RWPE2 (cell line): Measurements from ENCODE around the gene PDE4DIP.
"Not testable (repeated sequence)": the region's sequence is repeated elsewhere in the genome, so short reads cannot be mapped to it uniquely, and the experiment has no call there.

Experiments
- ATAC-seq: fragments of 200-7000 bp; cut with Tn5 transposase; 3 replicates; pipeline ENCODE4 v1.9.1; 2021; ENCODE audit warnings: low read depth
- DNase-seq: peaks from one replicate; pipeline ENCODE4 v3.0.0-alpha.2; 2020; ENCODE audit warnings: low spot score
- H3K27ac ChIP-seq: fragments of 450-650 bp; 2 replicates; pipeline ENCODE4 v1.5.1; 2017; ENCODE audit warnings: mild to moderate bottlenecking; ENCODE audit not compliant: poor library complexity, severe bottlenecking
- H3K27me3 ChIP-seq: fragments of 250-450 bp; sonication (Bioruptor Pico); 2 replicates; pipeline ENCODE4 v1.5.1; 2021; ENCODE audit warnings: mild to moderate bottlenecking, moderate library complexity; ENCODE audit not compliant: insufficient read depth, poor library complexity, severe bottlenecking
- H3K36me3 ChIP-seq: fragments of 250-450 bp; sonication (Bioruptor Pico); 2 replicates; pipeline ENCODE4 v1.5.1; 2020; ENCODE audit warnings: low read depth, mild to moderate bottlenecking, moderate library complexity
- H3K4me1 ChIP-seq: fragments of 250-450 bp; sonication (Bioruptor Pico); 2 replicates; pipeline ENCODE4 v1.5.1; 2021; ENCODE audit warnings: mild to moderate bottlenecking, moderate library complexity; ENCODE audit not compliant: insufficient read depth, poor library complexity, severe bottlenecking
- H3K4me3 ChIP-seq: fragments of 250-450 bp; sonication (Bioruptor Pico); 2 replicates; pipeline ENCODE4 v1.5.1; 2021; ENCODE audit warnings: mild to moderate bottlenecking, moderate library complexity; ENCODE audit not compliant: severe bottlenecking
- H3K9me3 ChIP-seq: fragments of 250-450 bp; sonication (Bioruptor Pico); 2 replicates; pipeline ENCODE4 v1.5.1; 2021; ENCODE audit warnings: mild to moderate bottlenecking, moderate library complexity; ENCODE audit not compliant: severe bottlenecking

The PDE4DIP gene

DNA sequence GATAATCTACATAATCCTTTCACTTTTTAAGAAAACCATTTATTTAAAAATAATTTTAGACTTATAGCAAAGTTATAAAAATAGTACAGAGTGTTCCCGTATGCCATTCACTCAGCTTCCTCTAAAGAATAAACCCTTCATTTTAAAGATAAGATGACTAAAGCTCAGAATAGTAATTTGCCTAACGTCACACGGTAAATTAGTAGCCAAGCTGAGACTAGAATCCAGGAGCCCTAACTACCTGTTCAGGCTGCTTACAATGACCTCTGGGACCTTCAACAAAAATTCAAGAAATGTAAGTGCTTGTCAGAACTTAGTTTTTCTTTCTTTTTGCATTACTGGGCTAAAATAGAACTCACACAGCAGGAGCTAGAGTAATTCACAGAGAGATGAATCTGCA is 56.5 kb downstream of the PDE4DIP start:
- ATAC-seq, result peak; percentile 15
- H3K36me3 ChIP-seq, H3K9me3 ChIP-seq, DNase-seq, H3K27ac ChIP-seq, H3K4me3 ChIP-seq, H3K4me1 ChIP-seq, H3K27me3 ChIP-seq: not testable (repeated sequence)

DNA sequence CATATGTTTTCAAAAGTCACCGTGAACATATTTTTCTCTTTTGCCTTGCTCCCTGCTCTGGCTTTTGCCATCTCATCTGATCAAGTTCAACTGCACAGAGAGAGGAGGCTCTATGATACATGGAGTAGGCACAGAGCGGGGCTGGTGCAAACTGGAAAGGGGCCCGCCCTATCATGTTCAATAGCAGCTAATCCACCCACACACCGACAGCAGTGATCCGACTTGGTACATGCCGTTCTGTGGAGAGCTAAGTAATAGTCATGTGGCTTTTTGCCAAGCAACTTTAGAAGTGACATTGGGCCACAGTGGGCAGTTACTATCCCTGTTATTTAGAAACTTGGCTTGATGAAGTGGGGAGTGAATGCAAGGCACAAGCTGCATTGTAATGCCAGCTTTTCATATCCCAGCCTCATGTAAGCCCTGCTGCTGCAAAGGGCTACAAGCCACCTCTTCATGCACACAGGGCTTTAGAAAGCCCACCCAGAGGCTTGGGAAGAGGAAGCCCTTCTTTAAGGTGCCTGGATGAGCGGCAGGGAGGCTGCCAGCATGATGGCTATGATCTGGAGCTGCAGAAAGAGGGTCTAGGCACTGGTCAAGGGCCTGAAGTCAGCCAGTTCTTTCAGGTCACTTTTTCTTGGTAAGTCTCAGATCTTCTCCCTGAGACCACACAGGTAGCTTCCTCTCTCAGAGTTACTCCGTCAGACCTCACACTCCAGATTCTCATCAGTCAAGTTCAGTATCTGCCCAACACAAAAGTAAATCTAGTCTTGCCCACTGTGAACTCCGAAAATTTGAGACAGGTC is 57.1 kb downstream of the PDE4DIP start:
- not testable (repeated sequence) for H3K9me3 ChIP-seq, H3K27ac ChIP-seq, H3K27me3 ChIP-seq, H3K4me3 ChIP-seq, DNase-seq, H3K36me3 ChIP-seq, H3K4me1 ChIP-seq
- peak; percentile 97 for ATAC-seq

DNA sequence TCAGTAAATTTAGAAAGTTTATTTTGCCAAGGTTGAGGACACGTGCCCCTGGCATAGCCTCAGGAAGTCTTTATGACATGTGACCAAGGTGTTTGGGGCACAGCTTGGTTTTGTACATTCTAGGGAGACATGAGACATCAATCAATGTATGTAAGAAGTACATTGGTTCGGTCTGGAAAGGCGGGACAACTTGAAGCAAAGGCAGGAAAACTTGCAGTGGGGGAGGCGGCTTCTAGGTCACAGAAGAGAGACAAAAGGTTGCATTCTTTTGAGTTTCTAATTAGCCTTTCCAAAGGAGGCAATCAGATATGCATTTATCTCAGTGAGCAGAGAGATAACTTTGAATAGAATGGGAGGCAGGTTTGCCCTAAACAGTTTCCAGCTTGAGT is 57.7 kb downstream of the PDE4DIP start:
- H3K4me3 ChIP-seq, H3K9me3 ChIP-seq, ATAC-seq, DNase-seq, H3K4me1 ChIP-seq, H3K27ac ChIP-seq, H3K27me3 ChIP-seq, H3K36me3 ChIP-seq: not testable (repeated sequence)

DNA sequence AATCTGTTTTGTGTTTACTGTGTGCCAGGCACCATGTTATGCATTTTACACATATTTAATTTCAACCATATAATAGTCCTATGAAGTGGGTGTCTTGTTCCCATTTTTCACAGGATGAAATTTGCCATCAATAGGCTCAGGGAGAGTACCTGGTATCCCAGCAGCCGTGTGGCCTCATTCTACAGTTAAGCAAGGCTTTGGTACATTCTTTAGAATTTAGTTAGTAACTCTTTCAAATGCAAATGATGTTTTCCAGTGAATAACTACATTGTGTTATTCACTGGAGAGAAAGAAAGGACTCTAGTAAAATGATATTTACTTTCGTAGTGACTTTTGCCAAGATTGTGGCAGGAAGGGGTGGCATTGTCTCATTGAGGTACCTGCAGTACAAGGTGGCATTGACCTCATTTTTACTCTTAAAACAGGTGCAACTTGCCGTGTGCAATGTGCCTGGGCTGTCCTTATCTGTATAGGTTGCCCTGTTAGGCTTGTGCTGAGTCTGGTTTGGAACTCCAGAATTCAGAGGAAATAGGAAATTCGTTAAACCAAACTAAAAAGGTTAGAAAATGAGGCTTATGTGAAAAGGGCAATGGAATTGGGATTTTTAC is 65.1 kb downstream of the PDE4DIP start:
- not testable (repeated sequence) for H3K4me1 ChIP-seq, DNase-seq

DNA sequence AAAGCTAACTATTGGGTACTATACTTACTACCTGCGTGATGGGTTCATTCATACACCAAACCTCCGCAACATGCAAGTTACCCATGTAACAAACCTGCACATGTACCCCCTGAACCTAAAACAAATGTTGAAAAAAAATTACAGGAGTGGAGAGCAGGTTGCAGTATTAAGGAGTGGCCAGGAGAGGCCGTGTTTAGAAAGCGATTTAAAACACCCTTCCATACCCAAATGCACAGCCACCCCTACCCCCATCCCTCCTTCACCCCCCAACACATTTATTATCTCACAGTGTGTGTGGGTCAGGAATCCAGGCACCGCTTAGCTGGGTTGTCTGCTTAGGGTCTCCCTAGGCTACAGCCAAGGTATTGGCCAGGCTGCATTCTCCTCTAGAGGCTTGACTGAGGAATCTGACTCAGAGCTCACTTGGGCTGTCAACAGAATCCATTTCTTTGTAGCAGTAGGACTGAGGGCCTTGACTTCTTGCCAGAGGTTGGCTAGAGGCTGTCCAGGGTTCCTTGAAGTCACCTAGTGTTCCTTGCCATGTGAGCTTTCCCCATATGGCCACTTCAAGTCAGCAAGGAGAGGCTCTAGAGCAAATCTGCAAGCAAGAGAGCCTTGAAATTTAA is 67.2 kb downstream of the PDE4DIP start:
- not testable (repeated sequence) for DNase-seq, H3K36me3 ChIP-seq, H3K27me3 ChIP-seq, H3K9me3 ChIP-seq, ATAC-seq, H3K4me3 ChIP-seq, H3K4me1 ChIP-seq, H3K27ac ChIP-seq

More for the DNA sequence above, 65.1 kb downstream of the PDE4DIP start:
- not testable (repeated sequence) for H3K9me3 ChIP-seq, ATAC-seq, H3K27ac ChIP-seq, H3K4me3 ChIP-seq, H3K36me3 ChIP-seq, H3K27me3 ChIP-seq

DNA sequence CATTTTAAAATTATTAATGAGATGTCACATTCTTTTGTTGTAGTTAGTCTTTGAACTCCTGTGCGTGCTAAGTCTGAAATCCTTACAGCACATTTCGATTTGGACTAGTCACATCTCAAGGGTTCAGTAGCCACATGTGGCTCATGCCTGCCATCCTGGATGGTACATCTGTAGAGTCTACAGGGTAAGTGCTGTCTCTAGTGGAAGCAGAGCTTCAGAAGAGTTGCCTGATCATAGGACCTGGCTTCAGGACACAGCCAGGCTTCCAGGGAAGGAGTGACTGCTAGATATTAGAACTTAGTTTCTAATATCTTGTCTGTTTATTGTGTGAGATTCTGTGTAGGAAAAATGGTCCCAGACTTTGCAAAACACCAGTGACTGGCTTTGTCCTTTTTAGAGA is 72.0 kb downstream of the PDE4DIP start:
- H3K9me3 ChIP-seq, DNase-seq, H3K36me3 ChIP-seq, H3K4me3 ChIP-seq, H3K27me3 ChIP-seq, H3K27ac ChIP-seq, ATAC-seq, H3K4me1 ChIP-seq: not testable (repeated sequence)

DNA sequence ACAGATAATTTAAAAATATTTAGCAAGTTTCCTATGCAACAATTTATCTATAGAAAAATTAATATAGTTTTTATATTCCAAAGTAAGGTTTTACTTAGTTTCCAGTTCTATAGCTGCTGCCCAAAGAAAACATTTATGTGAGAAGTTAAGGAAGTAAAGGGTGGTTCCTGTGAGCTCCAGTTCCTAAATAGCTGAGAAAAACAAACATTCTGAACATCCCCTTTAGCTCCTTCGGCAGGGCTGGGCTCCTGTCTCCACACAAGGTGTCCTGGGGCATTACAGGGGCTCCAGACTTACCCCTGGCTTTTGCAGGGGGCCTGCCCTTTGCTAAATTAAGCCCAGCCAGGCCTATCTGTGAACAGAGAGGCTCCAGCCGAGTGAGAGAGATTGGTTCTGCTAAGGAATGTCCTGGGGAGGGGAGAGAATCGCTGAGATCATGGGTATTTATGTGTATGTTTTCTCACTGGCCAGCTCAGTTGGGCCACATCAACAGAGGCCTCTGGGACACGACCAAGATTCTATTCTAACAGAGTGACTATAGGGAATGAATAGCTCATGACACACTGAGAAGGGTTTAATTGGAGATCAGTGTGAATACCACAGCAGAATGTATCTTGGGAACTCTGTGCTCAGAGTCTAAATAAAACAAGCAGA is 72.6 kb downstream of the PDE4DIP start:
- not testable (repeated sequence) for H3K9me3 ChIP-seq, ATAC-seq, H3K36me3 ChIP-seq, H3K27ac ChIP-seq, H3K4me1 ChIP-seq, H3K27me3 ChIP-seq, H3K4me3 ChIP-seq, DNase-seq

DNA sequence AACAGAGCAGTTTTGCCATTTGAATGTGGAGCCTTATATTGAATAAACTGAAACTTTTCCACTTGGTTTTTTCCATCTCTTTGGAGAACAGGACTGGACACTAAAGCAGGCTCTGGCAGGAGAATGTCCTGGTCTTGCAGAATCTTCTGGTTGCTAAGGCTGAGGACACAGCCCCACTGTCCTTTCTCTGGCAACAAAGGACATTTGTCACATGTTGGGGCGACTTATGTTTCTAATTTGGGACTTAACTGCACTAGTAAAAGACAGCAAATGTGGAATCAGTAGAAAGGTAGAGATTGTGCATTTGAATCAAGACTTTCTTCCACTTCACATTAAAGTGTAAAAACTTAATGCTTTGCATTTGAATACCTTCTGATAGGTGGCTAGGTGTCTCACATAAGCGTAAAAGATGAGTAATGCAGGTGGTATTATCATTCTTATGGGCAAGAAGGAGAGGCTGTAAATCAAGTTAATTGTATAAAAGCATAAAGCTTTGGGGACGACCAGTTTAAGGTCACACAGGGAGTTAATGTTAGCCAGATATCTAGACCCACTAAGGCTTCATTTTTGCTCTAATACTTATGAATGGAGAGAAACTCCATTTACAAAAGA is 74.7 kb downstream of the PDE4DIP start:
- H3K36me3 ChIP-seq, DNase-seq, H3K4me3 ChIP-seq, H3K4me1 ChIP-seq, H3K27ac ChIP-seq, H3K9me3 ChIP-seq, H3K27me3 ChIP-seq: not testable (repeated sequence)
- peak; percentile 75 for ATAC-seq

DNA sequence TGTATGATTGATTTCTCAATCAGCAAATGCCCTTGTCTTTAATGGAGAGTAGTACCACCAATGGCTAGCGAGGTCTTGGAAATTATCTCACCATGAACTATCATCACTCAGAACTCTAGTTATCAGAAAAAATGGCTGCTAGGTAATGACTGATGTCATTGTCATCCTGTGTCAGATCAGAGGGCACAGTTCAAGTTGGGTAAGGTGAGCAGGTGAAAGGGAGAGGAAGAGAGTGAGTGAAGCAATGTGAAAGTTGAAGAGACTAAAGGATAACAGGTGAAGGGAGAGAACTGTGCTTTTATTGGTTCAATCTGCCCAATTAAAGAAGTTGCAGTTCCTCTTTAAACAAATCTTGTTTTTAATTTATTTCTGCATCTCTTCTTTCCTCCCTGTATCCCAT is 76.8 kb downstream of the PDE4DIP start:
- not testable (repeated sequence) for H3K36me3 ChIP-seq, H3K4me1 ChIP-seq, H3K27me3 ChIP-seq, ATAC-seq, H3K27ac ChIP-seq, H3K4me3 ChIP-seq, DNase-seq, H3K9me3 ChIP-seq

DNA sequence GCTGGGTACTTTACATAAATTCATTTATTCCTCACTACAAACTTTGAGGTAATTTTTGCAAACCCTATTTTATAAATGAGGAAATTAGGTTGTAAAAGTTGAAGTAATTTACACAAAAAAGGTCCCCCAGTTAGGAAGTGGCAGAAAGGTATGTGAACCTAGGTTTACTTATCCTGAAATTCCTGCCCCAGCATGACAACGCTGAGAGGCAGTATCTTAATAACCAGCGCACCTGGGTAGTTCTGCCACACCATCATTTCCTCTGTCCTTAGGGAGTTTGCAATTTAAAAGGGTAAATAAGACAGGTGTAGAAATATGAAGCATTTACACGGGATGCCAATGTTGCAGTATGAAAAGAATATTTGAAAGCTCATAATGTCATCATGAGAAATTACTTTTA is 79.6 kb downstream of the PDE4DIP start:
- H3K27me3 ChIP-seq, H3K27ac ChIP-seq, ATAC-seq, H3K9me3 ChIP-seq, H3K4me3 ChIP-seq, H3K4me1 ChIP-seq, DNase-seq, H3K36me3 ChIP-seq: not testable (repeated sequence)

DNA sequence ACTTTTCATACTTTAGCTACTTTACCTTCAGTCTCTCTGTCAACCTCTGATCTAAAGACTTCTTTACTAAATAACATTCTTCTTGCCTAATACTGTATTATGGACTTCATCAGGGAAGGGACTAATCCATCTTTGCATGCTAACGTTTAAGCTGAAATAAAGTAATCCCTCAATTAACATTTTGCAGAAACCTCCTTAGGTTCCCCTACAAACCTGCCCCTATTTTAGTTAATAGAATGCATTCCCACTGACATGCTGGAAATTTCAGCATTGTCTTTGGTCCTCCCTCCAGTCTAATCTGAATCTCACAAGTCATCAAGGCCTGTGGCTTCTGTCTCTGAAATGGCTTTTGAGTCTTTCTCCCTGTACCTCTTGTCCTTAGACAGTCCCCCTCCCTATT is 83.4 kb downstream of the PDE4DIP start:
- not testable (repeated sequence) for H3K36me3 ChIP-seq, H3K9me3 ChIP-seq, H3K27ac ChIP-seq, ATAC-seq, H3K4me3 ChIP-seq, H3K27me3 ChIP-seq, H3K4me1 ChIP-seq, DNase-seq
